GM13977 (cell line): ENCODE data around the gene ASAP3.
A peak's percentile ranks its signal among the peaks of the same experiment; 100 is the strongest.

Experiments
- DNase-seq: peaks from one replicate; pipeline ENCODE4 v3.0.0; 2012; ENCODE audit warnings: low spot score
- in situ Hi-C: fragments of 300-500 bp; cut with MboI; formaldehyde crosslinking; loops from one replicate; pipeline ENCODE4 v1.12.0; 2022; ENCODE audit warnings: low sequenced_read_pairs, low pct_unique_long_range_greater_than_20kb, mixed read lengths, inconsistent platforms; ENCODE audit not compliant: unreplicated experiment
- TF ChIP-seq, protein P1 (sequence below): IDR thresholded peaks from 2 replicates; pipeline ENCODE4 v1.5.1; 2012; ENCODE audit warnings: mild to moderate bottlenecking, control low read depth; ENCODE audit not compliant: insufficient read depth; ENCODE audit errors: extremely low read depth, missing control alignments

The ASAP3 gene

DNA sequence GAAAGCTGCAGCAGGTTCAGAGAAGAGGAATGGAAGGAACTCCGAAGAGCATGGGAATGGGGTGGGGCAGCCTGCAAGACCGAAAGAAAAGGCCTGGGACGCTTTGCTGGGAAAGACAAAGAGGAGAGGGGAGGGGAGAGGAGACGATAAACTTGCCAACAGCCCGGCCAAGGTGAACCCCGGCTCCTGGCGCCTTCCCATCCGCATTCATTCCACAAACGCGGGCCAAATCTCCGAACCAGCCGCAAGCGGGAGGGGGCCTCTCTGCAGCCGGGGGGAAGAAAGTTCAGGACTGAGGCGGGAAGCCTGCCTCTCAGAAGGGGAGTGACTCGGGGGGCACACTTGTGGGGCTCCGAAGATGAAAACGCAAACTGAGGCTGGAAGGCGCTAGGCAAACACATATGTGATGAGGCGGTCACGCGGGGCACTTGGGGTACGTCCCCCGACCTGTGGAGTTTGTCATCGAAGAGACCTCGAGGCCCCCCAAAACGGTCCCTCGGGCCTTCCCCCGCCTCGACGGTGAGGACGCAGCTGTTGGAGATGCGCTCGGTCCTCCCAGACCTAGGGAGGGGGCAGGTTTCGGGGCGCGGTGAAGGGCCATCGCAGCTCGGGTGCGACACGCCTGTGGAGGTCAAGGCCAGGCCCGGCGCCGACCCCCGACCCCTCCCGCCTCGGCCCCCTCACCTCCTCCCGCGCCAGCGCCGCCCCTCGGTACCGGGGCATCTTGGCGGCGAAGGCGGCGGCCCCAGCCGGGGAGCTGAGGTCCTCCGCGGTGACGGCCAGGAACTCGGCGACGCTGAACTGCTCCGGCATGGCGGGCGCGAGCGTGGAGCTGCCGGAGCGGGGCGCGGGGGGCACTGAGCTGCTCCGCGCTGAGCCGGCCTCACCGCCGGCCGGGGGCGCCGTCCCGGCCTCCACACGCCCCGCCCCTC is at the start of gene ASAP3:
Gene ASAP3, minus strand, starts transcription at position 859 of the 932 bp plus-strand sequence. Its CDS starts 46 bp downstream, at position 813.
- TF ChIP-seq, protein P1, sequence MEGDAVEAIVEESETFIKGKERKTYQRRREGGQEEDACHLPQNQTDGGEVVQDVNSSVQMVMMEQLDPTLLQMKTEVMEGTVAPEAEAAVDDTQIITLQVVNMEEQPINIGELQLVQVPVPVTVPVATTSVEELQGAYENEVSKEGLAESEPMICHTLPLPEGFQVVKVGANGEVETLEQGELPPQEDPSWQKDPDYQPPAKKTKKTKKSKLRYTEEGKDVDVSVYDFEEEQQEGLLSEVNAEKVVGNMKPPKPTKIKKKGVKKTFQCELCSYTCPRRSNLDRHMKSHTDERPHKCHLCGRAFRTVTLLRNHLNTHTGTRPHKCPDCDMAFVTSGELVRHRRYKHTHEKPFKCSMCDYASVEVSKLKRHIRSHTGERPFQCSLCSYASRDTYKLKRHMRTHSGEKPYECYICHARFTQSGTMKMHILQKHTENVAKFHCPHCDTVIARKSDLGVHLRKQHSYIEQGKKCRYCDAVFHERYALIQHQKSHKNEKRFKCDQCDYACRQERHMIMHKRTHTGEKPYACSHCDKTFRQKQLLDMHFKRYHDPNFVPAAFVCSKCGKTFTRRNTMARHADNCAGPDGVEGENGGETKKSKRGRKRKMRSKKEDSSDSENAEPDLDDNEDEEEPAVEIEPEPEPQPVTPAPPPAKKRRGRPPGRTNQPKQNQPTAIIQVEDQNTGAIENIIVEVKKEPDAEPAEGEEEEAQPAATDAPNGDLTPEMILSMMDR, result peak; percentile 27

DNA sequence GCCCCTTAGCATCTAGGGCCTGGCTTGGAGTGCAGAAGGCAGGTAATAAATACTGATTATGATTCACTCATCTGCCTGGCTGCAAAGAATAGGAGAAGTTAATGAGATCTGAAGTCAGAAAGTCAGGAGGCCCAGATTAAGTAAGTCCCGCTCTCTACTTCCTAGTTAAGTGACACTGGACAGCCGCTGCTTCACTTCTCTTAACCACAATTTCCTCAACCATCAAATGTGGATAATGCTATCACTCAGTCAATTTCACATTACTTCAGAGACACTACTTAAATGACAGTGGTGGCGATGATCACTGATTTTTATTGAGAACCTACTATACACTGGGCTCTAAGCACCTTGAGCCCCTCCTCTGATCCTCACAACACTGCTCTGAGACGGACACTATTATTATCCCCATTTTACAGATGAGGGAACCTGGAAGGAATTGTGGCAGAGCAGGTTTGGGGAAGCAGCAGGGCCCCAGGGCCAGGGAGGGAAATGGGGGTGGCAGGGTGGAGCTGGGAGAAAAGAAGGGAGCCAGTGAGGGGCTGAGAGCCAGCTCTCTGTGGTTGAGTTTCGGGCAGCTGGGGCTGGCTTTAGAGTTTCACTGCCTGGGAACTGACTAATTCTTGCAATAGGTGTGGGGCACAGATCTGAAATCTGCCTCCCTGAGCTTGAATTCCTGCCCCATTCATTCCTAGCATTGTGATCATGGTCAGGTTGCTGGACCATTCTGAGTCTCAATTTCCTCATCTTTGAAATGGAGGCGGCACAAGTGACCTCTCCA is 49.5 kb upstream of the ASAP3 start:
- in situ Hi-C loops, result loop anchor here (5.0 kb wide), 1 partner anchor 41 kb away; no protein-coding TSS in a partner anchor
- DNase-seq, result no peak
- TF ChIP-seq, protein P1, result no peak

More for the DNA sequence above, at the start of gene ASAP3:
- in situ Hi-C loops, result no loop called here
- DNase-seq, result peak; percentile 19

DNA sequence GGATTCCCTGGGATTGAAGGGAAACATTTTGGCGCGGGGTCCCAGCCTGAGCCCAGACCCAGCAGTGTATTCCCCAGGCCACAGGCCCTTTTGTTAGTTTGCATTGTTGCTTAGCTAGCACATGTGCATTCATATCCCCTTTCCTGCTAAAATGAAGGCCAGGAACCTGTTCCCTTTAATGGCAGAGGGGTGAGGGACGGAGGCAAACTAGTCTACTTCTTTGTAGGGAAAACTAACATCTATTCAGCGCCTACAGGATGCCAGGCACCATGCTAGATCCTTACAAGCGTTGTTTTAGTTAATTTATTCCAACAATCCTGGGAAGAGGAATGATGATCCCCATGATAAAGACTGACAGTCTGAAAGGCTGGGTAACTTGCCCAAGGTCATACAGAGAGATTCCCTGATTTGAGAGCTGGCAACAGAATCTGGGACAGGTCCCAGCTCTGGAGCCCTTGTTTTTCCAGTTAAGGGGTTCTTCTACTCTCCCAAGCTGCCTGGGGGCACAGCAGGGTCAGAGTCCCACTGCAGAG is 47.6 kb upstream of the ASAP3 start:
- DNase-seq, result no peak
- in situ Hi-C loops, result loop anchor here (5.0 kb wide), 1 partner anchor 39 kb away; no protein-coding TSS in a partner anchor
- TF ChIP-seq, protein P1, result no peak

DNA sequence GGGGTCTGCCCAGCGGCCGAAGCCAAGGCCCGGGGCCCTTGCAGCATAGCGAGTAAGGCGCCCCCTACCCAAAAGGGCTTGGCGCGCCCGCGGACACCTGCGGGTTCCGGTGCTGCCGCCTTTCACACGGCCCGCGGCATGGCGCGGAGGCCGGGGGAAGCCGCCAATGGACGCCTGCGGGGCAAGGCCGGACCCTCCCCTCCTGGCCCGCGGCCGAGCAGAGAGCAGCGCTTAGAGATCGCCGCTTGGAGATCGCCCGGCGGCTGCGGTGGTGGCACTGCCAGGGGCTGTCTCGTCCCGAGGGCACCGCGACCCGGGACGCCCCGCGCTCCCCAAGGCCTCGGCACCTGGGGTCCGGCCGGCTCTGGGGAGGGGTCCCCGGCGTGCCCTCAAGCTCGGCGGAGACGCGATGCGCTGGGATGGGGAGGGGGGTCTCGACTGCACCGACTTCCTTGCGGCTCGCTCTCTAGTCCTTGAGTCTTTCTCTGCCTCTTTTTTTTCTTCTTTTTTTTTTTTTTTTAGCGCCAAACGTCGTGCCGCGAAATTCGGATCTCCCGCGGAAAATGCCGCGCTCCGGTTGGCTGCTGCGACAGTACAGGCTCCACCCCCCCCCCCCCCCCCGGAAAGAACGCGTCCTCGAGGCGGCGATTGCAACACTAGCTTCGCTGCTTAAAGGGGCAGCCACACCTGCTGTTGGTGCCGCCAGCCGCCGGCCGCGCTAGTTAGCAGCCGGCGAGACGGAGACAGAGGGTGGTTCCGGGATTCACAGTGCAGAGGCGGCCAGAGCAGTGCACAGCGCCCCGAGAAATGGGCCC is 47.0 kb upstream of the ASAP3 start, which contains the start of gene E2F2:
Gene E2F2, minus strand, starts transcription at position 487 of the 815 bp plus-strand sequence. Its CDS starts 440 bp downstream, at position 47.
- in situ Hi-C loops, result loop anchor here (5.0 kb wide), 1 partner anchor 39 kb away; no protein-coding TSS in a partner anchor
- peak; percentile 95 for DNase-seq

DNA sequence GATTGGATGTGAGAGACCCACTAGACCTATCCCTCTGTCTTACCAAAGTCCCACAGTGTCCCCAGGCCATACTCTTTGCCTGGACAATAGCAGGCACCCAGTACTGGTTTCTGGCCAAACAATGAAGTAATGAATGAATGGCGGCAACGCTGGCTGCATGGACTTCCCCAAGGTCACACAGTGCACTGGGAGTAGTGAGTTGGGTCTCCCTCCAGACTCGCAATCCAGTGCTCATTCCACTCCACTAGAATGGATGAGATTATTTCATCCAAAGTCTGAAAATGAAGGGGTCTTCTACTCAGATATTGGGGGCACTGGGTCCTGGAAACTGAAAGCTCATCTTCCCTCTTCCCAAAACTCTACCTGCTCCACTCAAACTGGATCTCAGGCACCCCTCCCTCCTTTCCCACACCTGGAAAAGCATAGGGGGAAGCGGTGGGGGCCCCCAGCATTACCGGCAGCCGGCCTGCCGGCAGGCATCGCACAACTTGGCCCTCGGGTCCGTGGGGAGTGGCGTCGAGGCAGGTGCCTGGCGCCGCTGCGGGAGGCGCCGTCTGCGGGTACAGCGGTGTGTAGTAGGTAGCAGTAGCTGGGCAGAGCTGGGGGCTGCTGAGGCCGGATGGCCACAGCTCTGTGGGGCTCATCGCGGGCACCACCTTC is 46.2 kb upstream of the ASAP3 start:
- TF ChIP-seq, protein P1, result no peak
- DNase-seq, result no peak
- in situ Hi-C loops, result loop anchor here (5.0 kb wide), 1 partner anchor 38 kb away; no protein-coding TSS in a partner anchor

More for the DNA sequence above, 47.0 kb upstream of the ASAP3 start, which contains the start of gene E2F2:
- TF ChIP-seq, protein P1, result peak; percentile 28
